Loucy (cell line): ENCODE measurements around the gene STON2.

Source experiments
- H2AFZ ChIP-seq: fragments of 200-600 bp; sonication (generic); 2 replicates; pipeline ENCODE4 v1.6.0; 2016; ENCODE audit warnings: antibody characterized with exemption, mild to moderate bottlenecking, low read length, moderate library complexity
- H3F3A ChIP-seq: fragments of 200-600 bp; 2 replicates; pipeline ENCODE4 v1.6.0; 2016; ENCODE audit warnings: antibody characterized with exemption, low read depth, mild to moderate bottlenecking
- H3K27me3 ChIP-seq: fragments of 200-600 bp; sonication (generic); 2 replicates; pipeline ENCODE4 v1.6.1; 2014; ENCODE audit warnings: low read length, mild to moderate bottlenecking; ENCODE audit not compliant: insufficient read depth, poor library complexity, severe bottlenecking
- H3K36me3 ChIP-seq: fragments of 200-600 bp; sonication (generic); 2 replicates; pipeline ENCODE4 v1.6.1; 2016; ENCODE audit warnings: low read length; ENCODE audit not compliant: insufficient read depth
- H3K4me1 ChIP-seq: fragments of 200-600 bp; sonication (generic); 2 replicates; pipeline ENCODE4 v1.5.1; 2014; ENCODE audit warnings: low read length, mild to moderate bottlenecking; ENCODE audit not compliant: insufficient read depth, poor library complexity, severe bottlenecking
- H3K4me2 ChIP-seq: fragments of 200-600 bp; sonication (generic); 2 replicates; pipeline ENCODE4 v1.6.0; 2014; ENCODE audit warnings: antibody characterized with exemption, low read length, low read depth, mild to moderate bottlenecking; ENCODE audit not compliant: poor library complexity, severe bottlenecking
- H3K4me3 ChIP-seq: fragments of 200-600 bp; sonication (generic); 2 replicates; pipeline ENCODE4 v1.5.1; 2014; ENCODE audit warnings: low read length, mild to moderate bottlenecking, mixed read lengths; ENCODE audit not compliant: poor library complexity, severe bottlenecking
- H3K79me2 ChIP-seq: fragments of 200-600 bp; sonication (generic); 2 replicates; pipeline ENCODE4 v1.6.1; 2014; ENCODE audit warnings: low read length; ENCODE audit not compliant: insufficient read depth
- H3K9ac ChIP-seq: fragments of 200-600 bp; sonication (generic); 2 replicates; pipeline ENCODE4 v1.6.0; 2014; ENCODE audit warnings: mild to moderate bottlenecking, low read depth, low read length, moderate library complexity; ENCODE audit not compliant: poor library complexity, severe bottlenecking
- H3K9me2 ChIP-seq: fragments of 200-600 bp; sonication (generic); replicated peaks from 2 replicates; pipeline ENCODE4 v1.6.1; 2016; ENCODE audit warnings: low read depth, low read length, mixed read lengths
- H3K9me3 ChIP-seq: fragments of 200-600 bp; sonication (generic); 2 replicates; pipeline ENCODE4 v1.6.1; 2014; ENCODE audit warnings: mild to moderate bottlenecking, antibody characterized with exemption, low read length, low read depth; ENCODE audit not compliant: insufficient read depth
- H4K20me1 ChIP-seq: fragments of 200-600 bp; sonication (generic); 2 replicates; pipeline ENCODE4 v1.6.0; 2014; ENCODE audit warnings: antibody characterized with exemption, low read length, mild to moderate bottlenecking; ENCODE audit not compliant: insufficient read depth, poor library complexity, severe bottlenecking
- CTCF ChIP-seq: fragments of 200-600 bp; sonication (generic); conservative IDR thresholded peaks from 2 replicates; pipeline ENCODE4 v1.5.1; 2014; ENCODE audit warnings: mild to moderate bottlenecking, antibody characterized with exemption, low read length
- EZH2phosphoT487 ChIP-seq: fragments of 200-600 bp; IDR thresholded peaks from 2 replicates; pipeline ENCODE4 v1.6.1; 2018; ENCODE audit warnings: antibody characterized with exemption, mild to moderate bottlenecking, moderate library complexity, borderline replicate concordance

STON2 gene

GRCh38 chr14:81435391-81436295 is 35.5 kb upstream of the STON2 start:
- Histone ChIP-seq H3K79me2 (no peaks in the 10 kb centered on the region), H3F3A (no peaks in the 10 kb centered on the region), H3K4me2 (peak overlapping the region; percentile 79), H3K9ac (no peak overlapping the region), H2AFZ (no peak overlapping the region), H3K27me3 (peaks cover 58% of the 10 kb centered on the region), H4K20me1 (no peaks in the 10 kb centered on the region), H3K4me3 (peak overlapping the region; percentile 52), H3K9me2 (no peaks in the 10 kb centered on the region), H3K9me3 (no peaks in the 10 kb centered on the region), H3K36me3 (no peaks in the 10 kb centered on the region), H3K4me1 (peaks cover 3% of the 10 kb centered on the region)
- TF ChIP-seq EZH2phosphoT487 (no peak), CTCF (no peak)

DNA sequence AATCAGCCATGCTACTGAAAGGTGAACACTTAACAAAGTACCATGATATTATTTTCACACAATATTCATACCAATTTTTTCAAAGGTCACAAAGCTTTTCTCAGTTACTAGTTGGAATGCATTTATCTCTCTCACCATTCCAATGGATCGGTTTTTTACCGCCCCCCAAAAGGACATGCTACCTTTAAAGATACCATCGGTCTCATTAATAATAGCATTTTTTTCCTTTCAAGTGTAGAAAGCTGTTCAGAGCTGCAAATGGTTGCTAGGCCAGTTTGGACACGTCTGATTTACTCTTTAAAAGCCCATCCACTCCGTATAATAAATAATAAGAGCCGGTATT is 34.9 kb upstream of the STON2 start:
- peak overlapping the region; percentile 79 for H3K4me2 ChIP-seq
- peak overlapping the region; percentile 52 for H3K4me3 ChIP-seq
- H3K36me3 ChIP-seq, result no peaks in the 10 kb centered on the region
- H2AFZ ChIP-seq, result no peak overlapping the region
- peaks cover 55% of the 10 kb centered on the region for H3K27me3 ChIP-seq
- H3K9me3 ChIP-seq, result no peaks in the 10 kb centered on the region
- no peaks in the 10 kb centered on the region for H3F3A ChIP-seq
- TF ChIP-seq CTCF (no peak), EZH2phosphoT487 (no peak)
- no peaks in the 10 kb centered on the region for H3K79me2 ChIP-seq
- no peaks in the 10 kb centered on the region for H4K20me1 ChIP-seq
- H3K4me1 ChIP-seq, result peaks cover 3% of the 10 kb centered on the region
- no peak overlapping the region for H3K9ac ChIP-seq
- no peaks in the 10 kb centered on the region for H3K9me2 ChIP-seq

DNA sequence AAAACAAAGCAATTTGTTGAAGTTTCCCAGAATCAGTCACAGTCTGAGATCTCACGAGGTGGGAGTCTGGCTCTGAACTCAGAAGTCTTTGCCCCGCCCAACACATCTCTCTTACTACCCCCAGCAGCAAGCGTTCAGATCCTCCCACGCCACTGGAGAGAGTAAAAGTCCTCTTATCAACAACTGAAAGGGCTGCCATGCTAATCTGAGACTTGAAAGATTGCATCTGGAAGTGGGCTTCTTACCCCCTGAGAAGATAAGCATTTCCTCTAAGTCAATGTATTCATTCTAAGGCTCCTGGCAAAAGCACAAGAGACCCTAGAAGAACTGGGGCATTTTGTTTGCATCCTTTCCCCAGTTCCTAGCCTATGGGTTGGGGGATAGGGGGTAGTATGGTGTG is 34.1 kb upstream of the STON2 start:
- H3K36me3 ChIP-seq, result no peaks in the 10 kb centered on the region
- H2AFZ ChIP-seq, result no peak overlapping the region
- peaks cover 3% of the 10 kb centered on the region for H3K4me1 ChIP-seq
- no peak overlapping the region for H3K4me2 ChIP-seq
- H3K27me3 ChIP-seq, result peaks cover 53% of the 10 kb centered on the region
- TF ChIP-seq CTCF, result no peak
- TF ChIP-seq EZH2phosphoT487, result no peak
- no peaks in the 10 kb centered on the region for H3K79me2 ChIP-seq
- no peaks in the 10 kb centered on the region for H3F3A ChIP-seq
- no peaks in the 10 kb centered on the region for H3K9me3 ChIP-seq
- no peak overlapping the region for H3K4me3 ChIP-seq
- no peak overlapping the region for H3K9ac ChIP-seq
- H4K20me1 ChIP-seq, result no peaks in the 10 kb centered on the region
- no peaks in the 10 kb centered on the region for H3K9me2 ChIP-seq
